ENCODE data around the gene PTGIR.
"Not testable (repeated sequence)": the region's sequence is repeated elsewhere in the genome, so short reads cannot be mapped to it uniquely, and the experiment has no call there.

The PTGIR gene

GRCh38 chr19:46639358-46640182 lies 14.7 kb upstream of the PTGIR start:
- DNase-seq (ENCODE audit: low read depth): no peak

- no peak for DNase-seq (ENCODE audit: low read depth)
Observed at GRCh38 chr19:46637224-46637623, 12.3 kb upstream of the PTGIR start.

- DNase-seq (ENCODE audit: low read depth): no peak
Observed at GRCh38 chr19:46635920-46636761, 11.3 kb upstream of the PTGIR start, which contains the start of gene GNG8. TSS of gene GNG8 (minus strand) at chr19:46636202. CDS start at chr19:46634682, 1,520 bp downstream.

- no peak for DNase-seq (ENCODE audit: low read depth)
Observed at GRCh38 chr19:46634656-46635218, 9.8 kb upstream of the PTGIR start.

- DNase-seq (ENCODE audit: low read depth): peak; percentile 83
Observed at GRCh38 chr19:46634045-46634655, 9.3 kb upstream of the PTGIR start.

- no peak for DNase-seq (ENCODE audit: low read depth)
Observed at GRCh38 chr19:46633130-46633529, 8.2 kb upstream of the PTGIR start.

GRCh38 chr19:46631481-46631880 lies 6.6 kb upstream of the PTGIR start:
- no peak for DNase-seq (ENCODE audit: low read depth)

GRCh38 chr19:46630586-46631205 lies 5.8 kb upstream of the PTGIR start:
- no peak for DNase-seq (ENCODE audit: low read depth)

GRCh38 chr19:46629546-46630025 lies 4.7 kb upstream of the PTGIR start:
- DNase-seq (ENCODE audit: low read depth): no peak

GRCh38 chr19:46628970-46629369 lies 4.1 kb upstream of the PTGIR start:
- not testable (repeated sequence) for DNase-seq (ENCODE audit: low read depth)

GRCh38 chr19:46626446-46626845 lies 1.6 kb upstream of the PTGIR start:
- DNase-seq (ENCODE audit: low read depth): no peak

- no peak for DNase-seq (ENCODE audit: low read depth)
Observed at GRCh38 chr19:46625731-46626130, 842 bp upstream of the PTGIR start.

GRCh38 chr19:46623915-46624502 lies 880 bp downstream of the PTGIR start:
- DNase-seq (ENCODE audit: low read depth): no peak

GRCh38 chr19:46622118-46622446 lies 2.8 kb downstream of the PTGIR start:
- no peak for DNase-seq (ENCODE audit: low read depth)

- DNase-seq (ENCODE audit: low read depth): no peak
Observed at GRCh38 chr19:46621191-46622117, 3.4 kb downstream of the PTGIR start.

GRCh38 chr19:46620716-46621115 lies 4.2 kb downstream of the PTGIR start:
- no peak for DNase-seq (ENCODE audit: low read depth)

- no peak for DNase-seq (ENCODE audit: low read depth)
Observed at GRCh38 chr19:46620267-46620666, 4.6 kb downstream of the PTGIR start.

GRCh38 chr19:46618670-46619231 lies 6.1 kb downstream of the PTGIR start:
- DNase-seq (ENCODE audit: low read depth): no peak

GRCh38 chr19:46617601-46618000 lies 7.3 kb downstream of the PTGIR start:
- no peak for DNase-seq (ENCODE audit: low read depth)

Measured in stimulated activated CD8-positive, alpha-beta memory T cell treated with anti-CD3 and anti-CD28 coated beads, Interleukin-4, amount 100 ng/mL, for 24 hours (primary cell).